Activated T-cell treated with anti-CD3 and anti-CD28 coated beads, Interleukin-2, amount 50 U/mL, for 1 hour (primary cell): ENCODE data around the gene NGDN.
"Not testable (repeated sequence)": the region's sequence is repeated elsewhere in the genome, so short reads cannot be mapped to it uniquely, and the experiment has no call there.

Source experiments
- DNase-seq: peaks from one replicate; pipeline ENCODE4 v3.0.0-alpha.2; 2020

Gene NGDN, protein sequence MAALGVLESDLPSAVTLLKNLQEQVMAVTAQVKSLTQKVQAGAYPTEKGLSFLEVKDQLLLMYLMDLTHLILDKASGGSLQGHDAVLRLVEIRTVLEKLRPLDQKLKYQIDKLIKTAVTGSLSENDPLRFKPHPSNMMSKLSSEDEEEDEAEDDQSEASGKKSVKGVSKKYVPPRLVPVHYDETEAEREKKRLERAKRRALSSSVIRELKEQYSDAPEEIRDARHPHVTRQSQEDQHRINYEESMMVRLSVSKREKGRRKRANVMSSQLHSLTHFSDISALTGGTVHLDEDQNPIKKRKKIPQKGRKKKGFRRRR

DNA sequence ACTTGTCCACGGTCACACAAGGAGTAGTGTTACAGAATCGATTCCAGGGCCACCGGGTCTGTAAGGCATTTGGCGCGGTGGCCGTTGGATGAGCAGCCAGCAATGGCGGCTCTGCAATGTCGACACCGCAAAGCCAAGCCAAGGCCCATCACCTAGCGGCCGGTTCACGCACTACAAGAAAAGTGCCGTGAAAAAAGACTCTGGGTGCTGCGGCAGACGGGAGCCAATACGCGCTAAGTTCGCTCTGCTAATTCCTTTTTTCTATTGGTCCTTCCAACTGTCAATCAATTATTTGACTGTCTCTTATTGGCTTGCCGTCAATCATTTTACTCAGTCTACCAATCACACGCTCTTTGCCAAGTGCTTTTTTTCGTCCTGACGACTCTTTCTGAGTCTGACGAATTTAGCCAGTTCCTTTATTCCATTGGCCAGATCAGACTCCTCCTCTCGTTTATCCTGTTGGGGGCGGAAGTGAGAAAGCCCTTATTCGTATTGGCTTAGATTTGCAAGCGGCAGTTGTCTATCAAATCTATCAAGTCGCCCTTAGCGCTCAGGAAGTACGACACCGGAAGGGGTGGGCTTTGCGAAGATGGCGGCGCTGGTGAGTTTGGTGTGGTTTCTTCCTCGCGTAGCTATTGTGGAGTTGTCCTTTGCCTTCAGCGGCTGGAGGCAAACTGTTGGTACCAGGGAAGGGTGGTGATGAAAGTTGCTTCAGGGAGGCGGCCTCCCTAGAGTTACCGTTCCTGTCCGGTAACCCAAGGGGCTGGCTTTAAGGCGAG is at the start of gene NGDN:
TSS of gene NGDN (plus strand) at position 577 of the 779 bp plus-strand sequence. CDS start at position 590, 13 bp downstream.
- DNase-seq = peak; percentile 91

GRCh38 chr14:23421594-23421993 is 47.9 kb upstream of the NGDN start:
- DNase-seq = no peak

GRCh38 chr14:23423657-23424056 is 45.8 kb upstream of the NGDN start:
- DNase-seq = no peak

GRCh38 chr14:23425169-23425568 is 44.3 kb upstream of the NGDN start:
- no peak for DNase-seq

- DNase-seq = not testable (repeated sequence)
These were observed 43.7 kb upstream of the NGDN start for GRCh38 chr14:23425798-23426197.

GRCh38 chr14:23428686-23429495 is 40.6 kb upstream of the NGDN start:
- DNase-seq = no peak

DNA sequence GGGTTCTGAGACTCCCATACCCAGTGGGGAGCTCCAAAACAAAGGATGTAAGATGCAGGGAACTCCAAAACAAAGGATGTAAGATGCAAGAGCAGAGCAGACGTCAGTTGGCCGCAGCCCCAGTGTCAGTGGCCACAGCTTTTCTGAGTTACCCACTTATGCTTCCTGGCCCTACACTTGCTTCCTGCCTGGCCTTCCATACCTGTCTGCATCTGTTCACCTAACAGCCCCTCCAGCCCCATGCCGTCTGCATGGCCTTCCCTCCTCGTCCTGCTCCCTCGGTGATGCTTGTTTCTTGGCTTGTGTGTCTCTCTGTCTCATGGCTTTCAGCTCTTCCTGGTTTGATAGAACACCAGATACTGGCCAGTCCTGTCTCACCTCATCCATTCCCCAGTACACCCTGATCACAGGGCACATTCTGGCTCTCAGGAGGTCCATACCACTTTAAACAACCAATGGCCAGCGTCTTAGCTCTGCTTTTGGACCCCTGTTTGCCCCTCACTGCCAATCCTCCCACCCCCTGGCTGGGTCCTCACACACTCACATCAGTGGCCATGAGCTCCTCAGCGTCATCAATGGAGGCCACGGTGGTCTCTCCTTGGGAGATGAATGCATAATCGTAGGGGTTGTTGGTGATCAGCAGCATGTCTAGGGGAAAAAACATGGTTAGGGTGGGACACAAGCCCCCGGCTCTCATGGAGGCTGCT is 39.3 kb upstream of the NGDN start:
- DNase-seq = no peak

- DNase-seq = no peak
These were observed 38.8 kb upstream of the NGDN start for GRCh38 chr14:23430723-23431085.

GRCh38 chr14:23431486-23431885 is 38.0 kb upstream of the NGDN start:
- DNase-seq = no peak

- DNase-seq = no peak
These were observed 37.2 kb upstream of the NGDN start for GRCh38 chr14:23432102-23432925.

- no peak for DNase-seq
These were observed 36.6 kb upstream of the NGDN start for GRCh38 chr14:23432946-23433345.

DNA sequence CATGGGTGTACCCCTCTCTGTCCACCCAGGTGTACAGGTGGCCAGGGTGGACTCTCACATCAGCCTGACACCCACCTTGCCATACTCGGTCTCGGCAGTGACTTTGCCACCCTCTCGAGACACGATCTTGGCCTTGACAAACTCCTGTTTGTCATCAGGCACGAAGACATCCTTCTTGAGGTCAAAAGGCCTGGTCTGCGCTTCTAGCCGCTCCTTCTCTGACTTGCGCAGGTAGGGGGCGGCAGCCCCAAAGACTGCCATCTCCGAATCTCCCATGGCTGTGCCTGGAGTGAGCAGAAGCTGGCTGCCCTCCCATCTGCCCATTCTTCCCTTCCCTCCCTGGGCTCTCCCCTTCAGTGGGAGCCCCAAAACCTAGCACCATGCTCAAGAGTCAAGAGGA is 36.0 kb upstream of the NGDN start:
- DNase-seq = no peak

GRCh38 chr14:23434488-23435222 is 34.8 kb upstream of the NGDN start:
- DNase-seq = no peak

- no peak for DNase-seq
These were observed 33.8 kb upstream of the NGDN start, which contains the start of gene MYH7 for GRCh38 chr14:23435543-23436326. Gene MYH7 (minus strand): TSS chr14:23435660. CDS start chr14:23433732, 1,928 bp downstream.

GRCh38 chr14:23436327-23437132 is 33.0 kb upstream of the NGDN start:
- DNase-seq = no peak

GRCh38 chr14:23437133-23438100 is 32.1 kb upstream of the NGDN start:
- no peak for DNase-seq

DNA sequence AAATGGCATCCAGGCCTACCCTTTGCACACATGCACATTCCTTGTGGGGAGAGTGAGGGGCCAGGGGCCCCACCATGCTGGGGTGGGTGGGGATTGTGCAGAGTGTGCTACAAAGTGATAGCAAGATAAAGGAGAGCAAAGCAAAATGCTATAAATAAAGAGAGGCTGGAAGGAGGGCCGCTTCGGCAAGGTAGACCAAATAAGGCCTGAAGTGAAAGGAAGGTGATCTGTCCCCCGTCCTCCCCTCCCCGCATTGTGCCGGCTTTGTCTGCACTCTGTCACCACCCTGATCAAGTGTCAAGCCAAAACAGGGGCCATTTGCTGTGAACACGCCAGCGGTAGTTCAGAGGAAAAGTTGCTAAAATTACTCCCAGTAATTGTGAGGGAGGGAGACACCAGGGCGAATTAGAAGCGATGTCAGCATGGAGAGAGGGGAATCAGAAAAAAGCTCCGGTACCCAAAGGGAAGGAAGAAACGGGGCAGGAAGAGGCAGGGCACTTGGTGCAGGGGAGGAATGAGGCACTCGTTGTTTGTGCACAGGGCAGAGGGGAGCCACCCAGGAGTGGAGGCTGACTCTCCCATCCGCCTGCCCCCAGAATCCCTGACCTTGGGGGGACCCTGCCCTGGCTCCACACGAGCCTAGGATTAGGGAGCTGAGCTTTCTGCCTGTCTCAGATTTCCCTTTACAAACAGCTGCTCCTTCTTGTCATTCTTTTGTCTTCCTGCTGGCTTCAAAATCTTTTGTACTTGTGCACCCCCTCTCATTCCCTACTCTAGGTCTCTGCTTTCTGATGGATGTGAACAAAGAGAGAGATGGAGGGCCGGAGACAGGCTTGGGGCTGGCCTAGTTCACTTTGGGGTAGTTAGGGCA is 31.2 kb upstream of the NGDN start:
- DNase-seq = no peak
